Fibroblast of lung (primary cell): ENCODE results near the gene GVQW3. TPM values are rescaled to one million over a fixed set of nuclear protein-coding genes. Genes with fewer than 3 reads are reported as not detected.

Experiments
- DNase-seq, 2 donors: peaks; one replicate each; pipeline versions ENCODE4 v3.0.0 to v3.0.0-alpha.2; 2010; ENCODE audit warnings: low read depth in 2 of 2
- H2AFZ ChIP-seq: 2 replicates; pipeline ENCODE4 v1.5.1; 2012; ENCODE audit warnings: low read length, control low read depth, inconsistent platforms
- H3K27ac ChIP-seq: 2 replicates; pipeline ENCODE4 v1.5.1; 2011; ENCODE audit warnings: low read length, control low read depth; ENCODE audit not compliant: insufficient read depth
- H3K27me3 ChIP-seq: 2 replicates; pipeline ENCODE4 v1.5.1; 2011; ENCODE audit warnings: mild to moderate bottlenecking, low read length; ENCODE audit not compliant: control insufficient read depth, insufficient read depth
- H3K36me3 ChIP-seq: 2 replicates; pipeline ENCODE4 v1.5.1; 2011; ENCODE audit warnings: low read length; ENCODE audit not compliant: control insufficient read depth, insufficient read depth
- H3K4me1 ChIP-seq: 2 replicates; pipeline ENCODE4 v1.5.1; 2011; ENCODE audit warnings: low read length; ENCODE audit not compliant: control insufficient read depth, insufficient read depth; ENCODE audit errors: extremely low read depth
- H3K4me2 ChIP-seq: 2 replicates; pipeline ENCODE4 v1.5.1; 2011; ENCODE audit warnings: low read length, control low read depth; ENCODE audit not compliant: insufficient read depth; ENCODE audit errors: extremely low read depth
- H3K4me3 ChIP-seq, 4 experiments: fragments of 200-600 bp in 1 of 4; sonication (generic) in 1 of 4; replicated peaks in 1 of 4; 2 replicates each; pipeline ENCODE4 v1.5.1; 2011 to 2016; ENCODE audit warnings: low read length in 4 of 4, low read depth in 3 of 4, mild to moderate bottlenecking in 3 of 4, control low read depth in 2 of 4, inconsistent platforms in 1 of 4, mixed read lengths in 1 of 4; ENCODE audit not compliant: insufficient read depth in 1 of 4; ENCODE audit errors: control extremely low read depth in 1 of 4
- H3K79me2 ChIP-seq: 2 replicates; pipeline ENCODE4 v1.5.1; 2012; ENCODE audit warnings: mild to moderate bottlenecking, low read length, inconsistent platforms; ENCODE audit not compliant: control insufficient read depth, insufficient read depth
- H3K9ac ChIP-seq: 2 replicates; pipeline ENCODE4 v1.5.1; 2011; ENCODE audit warnings: mild to moderate bottlenecking, low read length, control low read depth; ENCODE audit not compliant: insufficient read depth
- H3K9me3 ChIP-seq: 2 replicates; pipeline ENCODE4 v1.5.1; 2012; ENCODE audit warnings: low read depth, low read length; ENCODE audit not compliant: control insufficient read depth, insufficient read depth
- H4K20me1 ChIP-seq: 2 replicates; pipeline ENCODE4 v1.5.1; 2011; ENCODE audit warnings: low read length; ENCODE audit not compliant: control insufficient read depth, insufficient read depth; ENCODE audit errors: extremely low read depth
- CTCF ChIP-seq, 2 donors: IDR thresholded peaks in 1 of 2; conservative IDR thresholded peaks in 1 of 2; 1 replicate in 1 of 2; 2 replicates in 1 of 2; pipeline ENCODE4 v1.5.1; 2011 to 2012; ENCODE audit warnings: low read length in 2 of 2, control low read depth in 1 of 2, inconsistent platforms in 1 of 2, low read depth in 1 of 2, mild to moderate bottlenecking in 1 of 2
- EZH2 ChIP-seq: IDR thresholded peaks from 2 replicates; pipeline ENCODE4 v1.5.1; 2012; ENCODE audit warnings: low read length, control low read depth, mild to moderate bottlenecking; ENCODE audit errors: missing control alignments
- polyA plus RNA-seq, 2 donors: library from polyadenylated mRNA; depleted of rRNA in 1 of 2; stranded (reverse) in 1 of 2; unstranded in 1 of 2; fragments of >200 nt; gene quantifications; 2 replicates each; pipeline ENCODE4 v1.2.1, GENCODE V29; 2011 to 2012; ENCODE audit warnings: missing spikeins in 1 of 2
- total RNA-seq: library from RNA; depleted of rRNA; stranded (reverse); fragments of >200 nt; gene quantifications from 2 replicates; pipeline ENCODE4 v1.2.1, GENCODE V29; 2014

The GVQW3 gene
- total and polyA plus RNA-seq, 2 donors (not counting 1 experiment from before 2014, with no cell fraction given): 1.3 to 1.4 TPM

DNA sequence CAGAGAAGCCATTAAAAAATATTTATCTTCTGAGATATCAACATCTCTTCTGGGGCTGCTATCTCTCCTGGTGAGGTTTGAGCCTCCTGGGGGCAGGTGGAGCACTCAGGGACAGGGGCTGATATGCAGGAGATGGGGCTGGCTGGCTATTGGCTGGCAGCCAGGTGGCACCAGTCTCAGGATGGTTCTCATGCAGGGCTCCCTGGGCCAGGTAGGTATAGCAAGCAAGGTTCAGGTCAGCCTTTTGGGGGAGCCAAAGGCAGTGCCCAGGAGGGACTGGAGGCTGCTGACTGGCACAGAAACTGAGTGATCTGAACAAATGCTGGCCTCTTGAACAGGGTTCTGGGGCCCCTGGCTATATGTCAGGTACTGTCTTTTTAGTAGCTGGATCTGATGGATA, 34.0 kb downstream of the GVQW3 start:
- no peak overlapping the region for H3K4me3 ChIP-seq
- H3K4me1 ChIP-seq: no peaks in the 10 kb centered on the region
- peaks cover 16% of the 10 kb centered on the region for H3K27me3 ChIP-seq
- DNase-seq: no peak
- H2AFZ ChIP-seq: no peak overlapping the region
- no peak overlapping the region for H3K9ac ChIP-seq
- TF ChIP-seq CTCF (conservative IDR thresholded peaks at IDR 0.05 in 1 of 2, IDR thresholded peaks at IDR 0.05 in 1 of 2; ENCODE audit: low read depth in 1 of 2, low read length in 2 of 2) (no peak), EZH2 (no peak)
- no peak overlapping the region for H3K4me2 ChIP-seq
- H3K79me2 ChIP-seq: no peaks in the 10 kb centered on the region
- H3K9me3 ChIP-seq: no peaks in the 10 kb centered on the region
- H4K20me1 ChIP-seq: no peaks in the 10 kb centered on the region
- no peak overlapping the region for H3K27ac ChIP-seq
- no peaks in the 10 kb centered on the region for H3K36me3 ChIP-seq

DNA sequence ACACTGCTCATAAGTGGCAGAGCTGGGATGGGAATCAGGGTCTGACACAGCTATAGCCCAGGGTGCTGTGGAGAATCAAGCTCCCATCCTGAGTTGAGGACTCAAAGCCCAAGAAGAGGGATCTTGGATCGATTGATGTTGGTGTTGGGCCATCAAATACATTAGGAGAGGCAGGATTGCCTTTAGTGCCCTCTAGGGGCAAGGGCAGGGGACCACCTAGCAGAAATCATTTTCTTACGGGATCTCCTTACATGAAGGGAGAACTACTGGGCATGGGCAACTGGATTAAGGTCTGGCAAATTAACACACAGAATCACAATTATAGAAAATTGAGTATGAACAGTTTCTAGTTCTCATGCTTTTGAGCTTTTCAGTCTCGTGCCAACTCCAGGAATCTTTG, 38.8 kb downstream of the GVQW3 start:
- H3K4me2 ChIP-seq: no peak overlapping the region
- no peaks in the 10 kb centered on the region for H3K4me1 ChIP-seq
- H3K36me3 ChIP-seq: no peaks in the 10 kb centered on the region
- no peaks in the 10 kb centered on the region for H3K9me3 ChIP-seq
- H3K79me2 ChIP-seq: no peaks in the 10 kb centered on the region
- DNase-seq: no peak
- no peak overlapping the region for H3K4me3 ChIP-seq
- H2AFZ ChIP-seq: no peak overlapping the region
- no peak overlapping the region for H3K27ac ChIP-seq
- H4K20me1 ChIP-seq: no peaks in the 10 kb centered on the region
- peak in 1 of 2 donors; percentile 32 for TF ChIP-seq CTCF (conservative IDR thresholded peaks at IDR 0.05 in 1 of 2, IDR thresholded peaks at IDR 0.05 in 1 of 2; ENCODE audit: low read depth in 1 of 2, low read length in 2 of 2)
- no peak for TF ChIP-seq EZH2
- H3K9ac ChIP-seq: no peak overlapping the region
- no peaks in the 10 kb centered on the region for H3K27me3 ChIP-seq

DNA sequence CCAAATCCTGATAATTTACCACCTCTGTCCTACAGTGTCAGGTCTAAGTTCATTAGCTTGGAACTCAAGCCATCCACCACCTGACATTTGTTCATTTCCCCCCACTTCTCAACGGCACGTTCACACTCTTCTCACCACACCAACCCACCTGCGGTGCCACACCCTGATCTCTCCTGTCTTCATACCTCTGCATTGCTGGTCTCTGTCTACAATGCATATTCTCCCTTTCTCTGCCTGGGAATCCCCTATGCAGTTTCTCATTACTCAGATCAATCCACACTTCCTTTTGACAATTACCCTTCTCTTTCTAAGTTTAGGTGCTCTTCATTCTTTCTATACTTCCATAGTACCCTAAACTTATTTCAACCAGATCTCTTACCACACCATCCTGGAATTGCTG, 43.3 kb downstream of the GVQW3 start:
- Histone ChIP-seq H3K79me2 (no peaks in the 10 kb centered on the region), H3K9ac (no peak overlapping the region)
- no peak for TF ChIP-seq CTCF (conservative IDR thresholded peaks at IDR 0.05 in 1 of 2, IDR thresholded peaks at IDR 0.05 in 1 of 2; ENCODE audit: low read depth in 1 of 2, low read length in 2 of 2)
- TF ChIP-seq EZH2: no peak

More for the DNA sequence above, 43.3 kb downstream of the GVQW3 start:
- no peaks in the 10 kb centered on the region for H3K4me1 ChIP-seq
- no peak overlapping the region for H2AFZ ChIP-seq
- H3K9me3 ChIP-seq: no peaks in the 10 kb centered on the region
- H3K27ac ChIP-seq: no peak overlapping the region
- no peaks in the 10 kb centered on the region for H4K20me1 ChIP-seq
- no peak overlapping the region for H3K4me2 ChIP-seq
- H3K4me3 ChIP-seq: no peak overlapping the region
- DNase-seq: no peak
- H3K27me3 ChIP-seq: peaks cover 2% of the 10 kb centered on the region
- H3K36me3 ChIP-seq: no peaks in the 10 kb centered on the region
